ENCODE data around the gene TNNT2. TPM values are rescaled to one million over a fixed set of nuclear protein-coding genes. Genes with fewer than 3 reads are reported as not detected.

TNNT2 gene
- total RNA-seq, 1 donor from 2014 or later = not detected

DNA sequence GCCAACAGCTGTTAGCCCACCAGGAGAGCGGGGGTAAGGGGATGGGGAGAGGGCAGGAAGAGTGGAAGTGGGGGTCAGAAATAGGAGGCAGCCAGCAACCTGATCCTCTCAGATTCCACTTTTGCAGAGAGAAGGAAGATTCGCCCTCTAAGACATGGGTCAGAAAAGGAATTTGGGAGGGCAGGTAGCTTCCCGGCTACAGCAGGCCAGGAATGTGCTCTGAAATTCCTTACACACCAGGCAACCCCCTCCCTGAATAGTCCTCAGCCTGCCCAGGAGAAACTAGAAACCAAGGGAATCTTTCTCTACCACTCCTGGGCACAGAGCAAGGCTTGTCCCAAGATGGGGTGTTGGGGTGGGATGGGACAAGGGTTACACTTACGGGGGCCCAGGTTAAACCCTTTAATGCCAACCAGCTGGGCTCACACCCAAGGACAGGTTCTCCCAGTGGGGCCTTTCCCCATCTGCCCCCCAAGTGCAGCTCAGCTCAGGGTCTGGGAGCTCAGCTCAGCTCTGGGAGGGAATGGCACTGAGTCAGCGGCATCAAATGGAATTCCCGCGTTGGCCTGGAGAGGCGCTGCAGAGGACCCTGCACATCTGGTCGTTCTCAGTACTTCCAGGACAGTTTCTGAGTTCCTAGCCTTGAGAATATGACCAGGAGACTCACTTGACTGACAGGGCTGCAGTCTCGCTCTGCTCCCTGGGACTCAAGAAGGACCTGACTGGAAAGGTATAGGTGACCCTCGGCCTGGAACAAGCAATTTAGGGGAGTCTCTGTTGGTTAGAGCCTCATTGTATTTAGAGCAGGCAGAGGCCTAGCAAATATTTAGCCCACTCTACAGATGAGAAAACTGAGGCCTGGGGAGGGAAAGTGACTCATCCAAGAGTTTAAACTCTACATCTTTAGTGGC, 761 bp downstream of the TNNT2 start:
- Histone ChIP-seq H3K27ac (no peak overlapping the region), H3K36me3 (no peaks in the 10 kb centered on the region), H3K9me3 (no peaks in the 10 kb centered on the region), H3K4me1 (no peaks in the 10 kb centered on the region), H3K27me3 (no peaks in the 10 kb centered on the region), H3K4me3 (no peak overlapping the region)
- no peak for TF ChIP-seq CTCF (IDR thresholded peaks at IDR 0.05)
- DNase-seq (ENCODE audit: low spot score in 2 of 2) = no peak
- intact Hi-C loops (cut with DNase I) = no loop called here

DNA sequence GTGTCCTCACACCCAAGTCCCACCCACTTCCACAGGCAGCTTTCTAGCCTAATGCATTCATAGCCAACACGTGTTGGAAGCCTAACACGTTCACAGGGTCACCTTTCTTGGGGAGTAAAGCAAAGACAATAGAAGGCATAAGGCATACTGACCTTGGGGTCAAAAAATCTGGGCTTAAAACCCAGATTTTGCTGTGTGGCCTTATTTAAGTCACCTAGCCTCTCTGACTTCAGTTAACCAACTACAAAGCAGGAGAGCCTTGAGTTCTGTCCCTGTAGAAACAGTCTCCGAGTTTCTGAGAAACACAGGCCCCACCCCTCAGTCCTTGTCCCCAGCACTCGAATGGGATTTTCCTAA, 1.4 kb downstream of the TNNT2 start:
- intact Hi-C loops (cut with DNase I) = no loop called here
- DNase-seq (ENCODE audit: low spot score in 2 of 2) = no peak
- H3K9me3 ChIP-seq = no peaks in the 10 kb centered on the region
- H3K27me3 ChIP-seq = no peaks in the 10 kb centered on the region
- TF ChIP-seq CTCF (IDR thresholded peaks at IDR 0.05) = no peak
- no peaks in the 10 kb centered on the region for H3K4me1 ChIP-seq
- no peak overlapping the region for H3K4me3 ChIP-seq
- no peak overlapping the region for H3K27ac ChIP-seq
- H3K36me3 ChIP-seq = no peaks in the 10 kb centered on the region

DNA sequence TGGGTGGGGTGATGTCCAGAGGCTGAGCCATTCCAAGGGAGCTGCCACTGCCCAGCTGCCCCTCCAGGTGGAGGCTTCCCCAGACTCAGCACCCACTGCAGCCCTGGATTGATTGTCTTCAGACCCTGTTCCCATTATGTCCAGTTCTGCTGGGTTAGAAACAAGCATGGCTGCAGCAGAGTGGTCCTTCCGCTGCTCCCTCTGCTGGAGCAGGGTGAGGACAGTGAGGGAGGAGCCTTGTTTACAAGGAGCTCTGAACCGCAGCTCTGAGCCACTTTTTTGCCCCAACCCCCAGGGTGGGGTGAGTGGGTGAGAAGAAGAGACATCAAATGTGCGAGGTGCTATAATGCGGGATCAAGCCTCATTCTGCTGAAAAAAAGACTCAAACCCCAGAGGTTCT, 2.3 kb downstream of the TNNT2 start:
- DNase-seq (ENCODE audit: low spot score in 2 of 2) = no peak
- H3K9me3 ChIP-seq = no peaks in the 10 kb centered on the region
- no peak overlapping the region for H3K27ac ChIP-seq
- H3K4me3 ChIP-seq = no peak overlapping the region
- H3K4me1 ChIP-seq = no peaks in the 10 kb centered on the region
- no peak for TF ChIP-seq CTCF (IDR thresholded peaks at IDR 0.05)
- H3K27me3 ChIP-seq = no peaks in the 10 kb centered on the region
- intact Hi-C loops (cut with DNase I) = no loop called here
- no peaks in the 10 kb centered on the region for H3K36me3 ChIP-seq

- H3K4me1 ChIP-seq = no peaks in the 10 kb centered on the region
- H3K27me3 ChIP-seq = no peaks in the 10 kb centered on the region
- no peaks in the 10 kb centered on the region for H3K36me3 ChIP-seq
- no peaks in the 10 kb centered on the region for H3K9me3 ChIP-seq
- no peak overlapping the region for H3K4me3 ChIP-seq
- H3K27ac ChIP-seq = no peak overlapping the region
- intact Hi-C loops (cut with DNase I) = no loop called here
- no peak for DNase-seq (ENCODE audit: low spot score in 2 of 2)
- TF ChIP-seq CTCF (IDR thresholded peaks at IDR 0.05) = no peak
Observed at GRCh38 chr1:201374364-201374763, 3.1 kb downstream of the TNNT2 start.

GRCh38 chr1:201371792-201372191, 5.7 kb downstream of the TNNT2 start:
- Histone ChIP-seq H3K4me3 (no peak overlapping the region), H3K4me1 (no peaks in the 10 kb centered on the region), H3K27me3 (no peaks in the 10 kb centered on the region), H3K9me3 (no peaks in the 10 kb centered on the region), H3K36me3 (no peaks in the 10 kb centered on the region), H3K27ac (no peak overlapping the region)
- no peak for DNase-seq (ENCODE audit: low spot score in 2 of 2)
- TF ChIP-seq CTCF (IDR thresholded peaks at IDR 0.05) = no peak
- intact Hi-C loops (cut with DNase I) = no loop called here

Measured in ascending aorta (tissue), 2 donors.